SK-N-MC (cell line): ENCODE data around the gene F12.

Source experiments
- EZH2 ChIP-seq: fragments of 200-600 bp; sonication (generic); IDR thresholded peaks from one replicate; pipeline ENCODE4 v1.6.1; 2017; ENCODE audit warnings: antibody characterized with exemption
- FOXP2 ChIP-seq: optimal IDR thresholded peaks from 2 replicates; pipeline ENCODE3; 2011; ENCODE audit warnings: mild to moderate bottlenecking, moderate library complexity; ENCODE audit not compliant: insufficient read depth; ENCODE audit errors: extremely low read length, control extremely low read depth
- POLR2AphosphoS5 ChIP-seq: IDR thresholded peaks from 2 replicates; pipeline ENCODE4 v1.6.1; 2012; ENCODE audit warnings: mild to moderate bottlenecking, low read depth, low read length, borderline replicate concordance

- TF ChIP-seq EZH2 (no peak), POLR2AphosphoS5 (0 out of 2 replicates have a peak, but pooled peaks have one; percentile 4), FOXP2 (no peak)
Observed at GRCh38 chr5:177447611-177448243, 38.4 kb upstream of the F12 start.
